ENCODE results near the gene STAT5B. TPM values are rescaled to one million over a fixed set of nuclear protein-coding genes. Genes with fewer than 3 reads are reported as not detected.
"Not testable (repeated sequence)": the region's sequence is repeated elsewhere in the genome, so short reads cannot be mapped to it uniquely, and the experiment has no call there.

The STAT5B gene
- total RNA-seq, 2 experiments from 2014 or later, result 112 to 116 TPM

GRCh38 chr17:42312285-42313130 lies 36.3 kb upstream of the STAT5B start:
- Mint-ChIP-seq H3K9me3 (ENCODE audit: low read depth) (no peaks in the 10 kb centered on the region), H3K27me3 (no peaks in the 10 kb centered on the region), H3K4me3 (peak overlapping the region; percentile 9), H3K4me1 (peaks cover 33% of the 10 kb centered on the region), H3K27ac (peak overlapping the region; percentile 34), H3K36me3 (peaks cover 39% of the 10 kb centered on the region)
- ATAC-seq (peak; percentile 86), DNase-seq (peak; percentile 85)
- CTCF ChIA-PET, result interaction anchor here (0.7 to 31.0 kb wide), 34 partner anchors 9 to 286 kb away, joined by 3 to 967 read pairs (median 4); partner anchors contain the start of genes CAVIN1, GHDC, KAT2A and KCNH4

GRCh38 chr17:42312035-42312284 lies 35.8 kb upstream of the STAT5B start:
- CTCF ChIA-PET, result interaction anchor here (0.7 to 31.0 kb wide), 31 partner anchors 9 to 252 kb away, joined by 3 to 967 read pairs (median 5); partner anchors contain the start of genes CAVIN1, GHDC, KAT2A and KCNH4
- H3K27me3 Mint-ChIP-seq, result no peaks in the 10 kb centered on the region
- DNase-seq (no peak), ATAC-seq (no peak)
- peaks cover 43% of the 10 kb centered on the region for H3K36me3 Mint-ChIP-seq
- peaks cover 33% of the 10 kb centered on the region for H3K4me1 Mint-ChIP-seq
- no peaks in the 10 kb centered on the region for H3K9me3 Mint-ChIP-seq (ENCODE audit: low read depth)
- no peak overlapping the region for H3K4me3 Mint-ChIP-seq
- peak overlapping the region; percentile 34 for H3K27ac Mint-ChIP-seq

DNA sequence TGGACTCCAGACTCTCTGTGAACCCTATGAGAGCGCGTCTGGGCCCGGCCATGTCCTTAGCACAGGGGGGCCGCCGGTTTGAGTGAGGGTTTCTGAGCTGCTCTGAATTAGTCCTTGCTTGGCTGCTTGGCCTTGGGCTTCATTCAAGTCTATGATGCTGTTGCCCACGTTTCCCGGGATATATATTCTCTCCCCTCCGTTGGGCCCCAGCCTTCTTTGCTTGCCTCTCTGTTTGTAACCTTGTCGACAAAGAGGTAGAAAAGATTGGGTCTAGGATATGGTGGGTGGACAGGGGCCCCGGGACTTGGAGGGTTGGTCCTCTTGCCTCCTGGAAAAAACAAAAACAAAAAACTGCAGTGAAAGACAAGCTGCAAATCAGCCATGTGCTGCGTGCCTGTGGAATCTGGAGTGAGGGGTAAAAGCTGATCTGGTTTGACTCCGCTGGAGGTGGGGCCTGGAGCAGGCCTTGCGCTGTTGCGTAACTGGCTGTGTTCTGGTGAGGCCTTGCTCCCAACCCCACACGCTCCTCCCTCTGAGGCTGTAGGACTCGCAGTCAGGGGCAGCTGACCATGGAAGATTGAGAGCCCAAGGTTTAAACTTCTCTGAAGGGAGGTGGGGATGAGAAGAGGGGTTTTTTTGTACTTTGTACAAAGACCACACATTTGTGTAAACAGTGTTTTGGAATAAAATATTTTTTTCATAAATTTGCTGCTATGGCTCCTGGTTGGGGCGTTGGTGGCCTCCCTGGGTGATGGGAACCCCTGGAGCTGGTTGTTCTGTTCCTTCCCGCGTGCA lies 35.2 kb upstream of the STAT5B start:
- Mint-ChIP-seq H3K27ac (peak overlapping the region; percentile 34), H3K9me3 (ENCODE audit: low read depth) (no peaks in the 10 kb centered on the region), H3K4me3 (no peak overlapping the region), H3K36me3 (peaks cover 40% of the 10 kb centered on the region), H3K27me3 (no peaks in the 10 kb centered on the region), H3K4me1 (peaks cover 31% of the 10 kb centered on the region)
- no peak for ATAC-seq
- CTCF ChIA-PET, result interaction anchor here (0.7 to 31.0 kb wide), 24 partner anchors 9 to 252 kb away, joined by 3 to 967 read pairs (median 5); partner anchors contain the start of genes GHDC, KAT2A, STAT3 and STAT5A
- DNase-seq, result no peak

- no peak for DNase-seq
- H3K36me3 Mint-ChIP-seq, result peaks cover 43% of the 10 kb centered on the region
- H3K27me3 Mint-ChIP-seq, result no peaks in the 10 kb centered on the region
- no peak overlapping the region for H3K27ac Mint-ChIP-seq
- ATAC-seq, result no peak
- CTCF ChIA-PET, result interaction anchor here (1.7 to 31.0 kb wide), 9 partner anchors 9 to 216 kb away, joined by 5 to 967 read pairs (median 15); partner anchors contain the start of genes STAT3 and STAT5A
- peaks cover 29% of the 10 kb centered on the region for H3K4me1 Mint-ChIP-seq
- H3K9me3 Mint-ChIP-seq (ENCODE audit: low read depth), result no peaks in the 10 kb centered on the region
- H3K4me3 Mint-ChIP-seq, result no peak overlapping the region
These were observed 34.6 kb upstream of the STAT5B start for GRCh38 chr17:42310787-42311215.

DNA sequence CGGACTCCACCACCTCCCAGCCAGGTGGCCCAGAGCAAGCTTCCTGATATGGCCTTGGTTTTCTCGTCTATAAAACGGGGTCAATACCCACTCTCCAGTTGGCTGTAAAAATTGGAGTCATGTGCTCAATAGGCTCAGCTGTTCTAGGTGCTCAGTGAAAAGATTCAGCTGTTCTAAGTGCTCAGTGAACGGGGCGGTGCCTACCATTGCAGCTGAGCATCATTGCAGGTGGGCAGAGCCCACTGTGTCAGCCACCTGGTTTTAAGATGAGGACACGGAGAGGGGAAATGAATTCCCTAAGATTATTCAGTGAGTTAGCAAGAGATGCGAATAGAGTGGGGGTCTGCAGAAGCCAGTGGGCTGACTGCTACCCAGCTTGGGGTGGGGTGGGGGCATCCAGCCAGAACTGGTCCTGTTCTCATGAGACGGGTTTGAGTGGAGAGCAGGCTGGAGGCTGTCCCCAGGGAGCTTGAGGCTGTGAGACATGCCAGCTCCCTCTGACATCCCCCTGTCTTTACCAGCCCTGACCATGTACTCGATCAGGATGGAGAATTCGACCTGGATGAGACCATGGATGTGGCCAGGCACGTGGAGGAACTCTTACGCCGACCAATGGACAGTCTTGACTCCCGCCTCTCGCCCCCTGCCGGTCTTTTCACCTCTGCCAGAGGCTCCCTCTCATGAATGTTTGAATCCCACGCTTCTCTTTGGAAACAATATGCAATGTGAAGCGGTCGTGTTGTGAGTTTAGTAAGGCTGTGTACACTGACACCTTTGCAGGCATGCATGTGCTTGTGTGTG lies 34.0 kb upstream of the STAT5B start:
- Mint-ChIP-seq H3K36me3 (peaks cover 39% of the 10 kb centered on the region), H3K9me3 (ENCODE audit: low read depth) (no peaks in the 10 kb centered on the region), H3K4me3 (no peak overlapping the region), H3K27ac (no peak overlapping the region), H3K27me3 (no peaks in the 10 kb centered on the region), H3K4me1 (peaks cover 23% of the 10 kb centered on the region)
- CTCF ChIA-PET, result interaction anchor here (1.7 to 31.0 kb wide), 7 partner anchors 8 to 217 kb away, joined by 5 to 967 read pairs (median 15); partner anchors contain the start of gene STAT3
- no peak for DNase-seq
- no peak for ATAC-seq

GRCh38 chr17:42309142-42309541 lies 33.0 kb upstream of the STAT5B start:
- peaks cover 19% of the 10 kb centered on the region for H3K4me1 Mint-ChIP-seq
- no peaks in the 10 kb centered on the region for H3K9me3 Mint-ChIP-seq (ENCODE audit: low read depth)
- ATAC-seq, result no peak
- H3K27me3 Mint-ChIP-seq, result no peaks in the 10 kb centered on the region
- CTCF ChIA-PET, result interaction anchor here (0.8 to 31.0 kb wide), 5 partner anchors 8 to 218 kb away, joined by 3 to 967 read pairs (median 7); partner anchors contain the start of gene STAT3
- DNase-seq, result no peak
- no peak overlapping the region for H3K27ac Mint-ChIP-seq
- peaks cover 43% of the 10 kb centered on the region for H3K36me3 Mint-ChIP-seq
- H3K4me3 Mint-ChIP-seq, result no peak overlapping the region

DNA sequence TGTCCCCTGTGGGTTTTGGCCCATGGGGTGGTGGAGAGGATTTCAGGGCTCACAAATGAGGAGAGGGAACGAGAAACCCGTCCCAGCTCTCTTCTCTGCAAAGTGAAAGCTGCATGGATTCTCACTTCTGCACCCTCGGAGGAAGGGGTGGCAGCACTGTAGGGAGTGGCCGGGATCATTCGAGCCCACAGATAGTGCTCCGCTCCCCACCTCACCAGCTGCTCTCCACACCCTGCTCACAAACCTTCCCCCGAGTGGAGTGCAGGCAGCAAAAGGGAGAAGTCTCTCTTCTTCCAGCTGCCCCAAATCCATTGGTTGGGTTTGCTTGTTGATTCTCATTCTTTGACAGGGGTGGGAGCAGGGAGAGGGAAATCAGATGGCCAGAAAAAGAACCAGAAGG lies 32.3 kb upstream of the STAT5B start:
- no peak for DNase-seq
- Mint-ChIP-seq H3K27ac (no peak overlapping the region), H3K4me3 (no peak overlapping the region), H3K9me3 (ENCODE audit: low read depth) (no peaks in the 10 kb centered on the region), H3K27me3 (no peaks in the 10 kb centered on the region), H3K36me3 (peaks cover 43% of the 10 kb centered on the region), H3K4me1 (peaks cover 12% of the 10 kb centered on the region)
- CTCF ChIA-PET, result interaction anchor here (0.8 to 31.0 kb wide), 5 partner anchors 9 to 133 kb away, joined by 3 to 967 read pairs (median 5); partner anchors contain the start of gene STAT3
- no peak for ATAC-seq

- Mint-ChIP-seq H3K36me3 (peaks cover 46% of the 10 kb centered on the region), H3K4me3 (no peak overlapping the region), H3K4me1 (peaks cover 8% of the 10 kb centered on the region), H3K9me3 (ENCODE audit: low read depth) (no peaks in the 10 kb centered on the region), H3K27me3 (no peaks in the 10 kb centered on the region), H3K27ac (no peak overlapping the region)
- CTCF ChIA-PET, result interaction anchor here (1.0 to 31.0 kb wide), 3 partner anchors 85 to 134 kb away, joined by 3 to 967 read pairs (median 5); partner anchors contain the start of gene STAT3
- ATAC-seq (no peak), DNase-seq (no peak)
These were observed 31.3 kb upstream of the STAT5B start for GRCh38 chr17:42307362-42307927.

- CTCF ChIA-PET, result no interaction called here
- no peaks in the 10 kb centered on the region for H3K27me3 Mint-ChIP-seq
These were observed 30.1 kb upstream of the STAT5B start for GRCh38 chr17:42306385-42306667.

DNA sequence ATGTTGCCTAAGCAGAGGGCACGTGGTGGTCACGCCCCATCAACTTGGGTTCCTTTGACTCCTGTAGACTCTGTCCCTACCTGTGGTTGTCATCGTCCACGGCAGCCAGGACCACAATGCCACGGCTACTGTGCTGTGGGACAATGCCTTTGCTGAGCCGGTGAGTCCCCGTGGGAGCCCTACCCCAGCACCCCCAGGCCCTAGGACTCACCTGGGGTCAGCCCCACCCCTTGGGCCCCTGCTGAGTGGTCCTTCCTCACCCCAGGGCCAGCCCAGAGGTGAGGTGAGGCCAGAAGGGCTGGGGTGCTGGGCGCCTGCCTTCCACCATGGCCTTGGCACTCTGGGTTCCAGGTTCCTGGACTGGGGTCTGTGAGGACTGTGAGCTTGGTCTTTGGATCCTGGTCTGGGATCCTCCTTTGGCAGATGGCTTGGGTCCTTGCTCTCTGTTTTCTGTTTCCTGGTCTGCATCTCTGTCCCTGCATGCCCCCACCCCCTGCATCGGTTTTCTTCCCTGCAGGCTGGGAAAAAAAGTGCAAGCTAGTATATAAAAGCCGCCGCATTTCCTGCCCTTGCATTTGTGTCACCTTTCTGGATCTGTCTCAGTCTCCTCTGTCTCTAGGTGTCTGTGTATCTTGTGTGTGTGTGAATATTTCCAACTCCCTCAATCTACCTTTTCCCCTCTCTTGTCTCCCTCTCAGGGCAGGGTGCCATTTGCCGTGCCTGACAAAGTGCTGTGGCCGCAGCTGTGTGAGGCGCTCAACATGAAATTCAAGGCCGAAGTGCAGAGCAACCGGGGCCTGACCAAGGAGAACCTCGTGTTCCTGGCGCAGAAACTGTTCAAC lies 29.6 kb upstream of the STAT5B start:
- Mint-ChIP-seq H3K27ac (peak overlapping the region; percentile 7), H3K9me3 (ENCODE audit: low read depth) (no peaks in the 10 kb centered on the region), H3K4me1 (no peaks in the 10 kb centered on the region), H3K27me3 (no peaks in the 10 kb centered on the region), H3K4me3 (no peak overlapping the region), H3K36me3 (peaks cover 55% of the 10 kb centered on the region)
- ATAC-seq (peak; percentile 10), DNase-seq (no peak)
- CTCF ChIA-PET, result interaction anchor here (0.9 kb wide), 1 partner anchor 17 kb away, joined by 4 read pairs; the partner anchor contains the start of gene STAT5A

More at GRCh38 chr17:42306385-42306667, 30.1 kb upstream of the STAT5B start:
- no peak overlapping the region for H3K4me3 Mint-ChIP-seq
- peaks cover 53% of the 10 kb centered on the region for H3K36me3 Mint-ChIP-seq
- DNase-seq (no peak), ATAC-seq (no peak)
- H3K9me3 Mint-ChIP-seq (ENCODE audit: low read depth), result no peaks in the 10 kb centered on the region
- H3K4me1 Mint-ChIP-seq, result peaks cover 1% of the 10 kb centered on the region
- H3K27ac Mint-ChIP-seq, result no peak overlapping the region

- H3K36me3 Mint-ChIP-seq, result peaks cover 52% of the 10 kb centered on the region
- not testable (repeated sequence) for ATAC-seq; H3K4me3 Mint-ChIP-seq; H3K27me3 Mint-ChIP-seq; H3K4me1 Mint-ChIP-seq; H3K27ac Mint-ChIP-seq; DNase-seq; H3K9me3 Mint-ChIP-seq (ENCODE audit: low read depth)
- CTCF ChIA-PET, result interaction anchor here (0.9 kb wide), 1 partner anchor 17 kb away, joined by 4 read pairs; the partner anchor contains the start of gene STAT5A
These were observed 28.8 kb upstream of the STAT5B start for GRCh38 chr17:42305031-42305330.

Data from activated CD8-positive, alpha-beta memory T cell treated with anti-CD3 and anti-CD28 coated beads, Interleukin-2, amount 10 ng/mL, durations not matched to agents 7 days and 5 days (primary cell).